NCI-H226 (cell line): ENCODE measurements around the gene FLT1.
A peak's percentile ranks its signal among the peaks of the same experiment; 100 is the strongest.

Source experiments
- DNase-seq: peaks from one replicate; pipeline ENCODE4 v3.0.0-alpha.2; 2015

The FLT1 gene

DNA sequence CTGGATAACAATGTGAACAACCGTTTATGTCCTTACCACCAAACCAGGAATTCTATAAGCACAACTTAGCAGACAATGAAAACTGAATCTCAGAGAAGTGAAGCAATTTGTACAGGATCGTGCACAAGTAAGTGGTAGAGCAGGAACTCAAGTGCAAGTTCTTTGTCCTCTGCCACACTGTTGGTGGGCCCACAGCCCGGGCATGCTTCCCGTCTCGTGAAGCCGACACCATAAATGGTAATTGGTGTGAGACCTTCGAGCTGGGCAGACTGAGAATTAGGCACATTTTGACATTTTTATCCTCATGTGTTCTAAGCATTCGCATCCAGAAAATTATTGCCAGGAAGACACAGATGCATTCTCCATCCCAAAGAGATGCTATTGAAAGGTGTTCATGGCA, 27.9 kb upstream of the FLT1 start:
- DNase-seq: no peak

DNA sequence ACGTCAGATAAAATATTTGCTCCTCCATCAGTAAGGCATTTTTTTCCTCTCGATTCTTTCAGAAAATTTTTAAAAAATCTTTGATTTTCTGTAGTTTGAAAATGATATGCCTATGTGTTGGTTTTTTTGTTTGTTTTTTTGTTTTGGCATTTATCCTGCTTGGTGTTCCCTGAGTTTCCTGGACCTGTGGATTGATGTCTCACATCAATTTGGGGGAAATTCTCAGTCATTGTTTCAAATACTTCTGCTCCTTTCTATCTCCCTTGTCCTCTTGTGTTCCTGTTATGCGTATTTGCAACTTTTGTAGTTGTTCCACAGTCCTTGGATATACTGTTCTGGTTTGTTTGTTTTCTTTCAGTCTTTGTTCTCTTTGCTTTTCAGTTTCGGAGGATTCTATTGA, 18.8 kb upstream of the FLT1 start:
- DNase-seq: no peak

DNA sequence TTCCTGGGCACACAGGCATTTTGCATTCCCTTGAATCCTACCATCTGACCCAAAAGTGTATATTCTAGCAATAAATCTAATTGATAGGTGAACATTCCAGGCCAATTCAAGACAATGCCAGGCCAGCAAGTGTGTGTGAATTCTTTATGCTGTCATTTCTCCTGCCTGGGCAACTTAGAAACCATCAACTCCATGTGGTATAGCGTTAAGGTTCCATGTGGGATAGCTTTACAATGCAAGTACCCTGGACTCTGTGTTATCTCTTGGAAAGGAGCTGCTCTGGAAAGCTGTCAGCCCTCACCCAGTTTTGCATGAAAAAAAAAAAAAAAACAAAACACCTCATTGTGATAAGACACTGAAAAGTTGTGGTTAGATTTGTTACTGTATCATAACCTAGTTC, 15.6 kb upstream of the FLT1 start:
- no peak for DNase-seq

DNA sequence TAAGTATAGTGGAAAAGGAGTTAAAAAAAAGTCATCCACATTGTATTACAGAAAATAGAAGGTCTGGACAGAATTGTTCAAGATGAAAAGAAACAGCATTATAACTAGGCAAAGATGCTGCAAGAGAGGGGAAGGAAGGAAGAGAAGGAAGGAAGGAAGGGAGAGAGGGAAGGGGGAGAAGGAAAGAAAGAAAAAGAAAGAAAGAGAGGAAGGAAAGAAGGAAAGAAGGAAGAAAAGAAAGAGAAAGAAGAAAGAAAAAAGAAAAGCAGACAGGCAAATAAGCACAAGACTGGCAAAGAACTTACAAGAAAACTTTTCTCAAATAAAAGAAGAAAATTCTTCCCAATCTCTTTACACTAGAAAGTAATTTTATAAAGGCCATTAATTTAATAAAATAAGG, 15.1 kb upstream of the FLT1 start:
- DNase-seq: no peak

DNA sequence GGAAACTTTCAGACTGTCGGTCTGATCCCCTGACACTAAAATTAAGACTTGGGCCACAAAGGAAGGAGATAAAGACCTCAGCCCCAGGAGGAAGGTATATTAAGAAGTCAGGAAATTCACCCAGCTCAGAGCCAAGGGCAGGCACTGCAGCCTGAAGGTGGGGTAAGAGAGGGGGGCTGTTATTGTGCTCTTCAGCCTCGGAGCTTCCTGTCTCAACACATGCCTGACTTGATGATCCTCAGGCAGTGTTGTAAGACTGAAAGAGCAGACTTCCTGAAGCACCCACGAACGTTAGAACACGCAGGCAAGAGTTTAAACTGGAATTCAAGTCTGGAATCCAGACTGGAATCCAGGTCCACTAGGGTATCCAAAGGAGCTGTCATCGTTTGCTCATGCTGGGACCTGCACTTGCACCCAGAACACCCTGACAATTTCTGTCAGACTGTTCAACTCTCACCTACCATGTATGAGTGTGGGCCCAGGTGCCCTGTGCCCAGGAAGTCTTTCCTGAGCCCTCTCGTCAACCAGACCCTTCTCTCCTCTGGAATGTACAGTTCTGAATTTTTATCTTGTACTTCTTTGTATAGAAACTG, 10.7 kb upstream of the FLT1 start:
- DNase-seq: no peak

DNA sequence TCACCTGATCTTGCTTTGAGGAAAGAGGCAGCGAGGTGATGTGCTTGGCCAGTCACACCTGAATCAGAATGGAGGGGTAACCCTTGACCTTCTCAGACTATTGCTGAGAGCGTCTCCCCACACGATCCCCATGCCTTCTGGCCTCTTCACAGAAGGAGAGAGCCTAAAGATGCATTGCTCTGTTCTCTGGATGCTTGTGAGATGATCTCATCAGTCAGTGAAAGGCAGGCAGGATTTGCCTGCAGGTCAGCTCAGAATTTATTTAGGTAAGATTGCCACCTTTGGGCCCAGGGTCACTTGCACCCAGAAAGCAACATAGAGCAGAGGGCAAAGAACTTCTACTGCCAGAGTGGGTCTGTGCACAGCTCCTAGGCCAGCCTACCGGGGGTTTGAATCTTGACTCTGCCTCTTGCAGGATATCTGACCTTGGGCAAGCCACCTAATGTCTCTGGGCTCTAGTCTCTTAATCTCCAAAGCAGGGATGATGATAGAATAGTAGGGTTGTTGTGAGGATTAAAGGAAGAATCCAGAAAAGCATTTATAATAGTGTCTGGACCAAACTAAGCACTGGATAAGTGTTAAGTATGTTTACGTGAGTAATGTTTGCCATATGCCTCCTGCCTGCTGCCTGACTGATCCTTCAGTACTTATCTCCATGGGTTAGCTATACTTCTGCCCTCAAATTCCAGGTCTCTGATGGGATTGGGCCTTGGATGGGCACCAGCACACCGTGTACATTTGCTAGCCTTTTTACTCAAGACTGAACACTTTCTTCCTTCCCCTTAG, 8.4 kb upstream of the FLT1 start:
- DNase-seq: peak; percentile 8

DNA sequence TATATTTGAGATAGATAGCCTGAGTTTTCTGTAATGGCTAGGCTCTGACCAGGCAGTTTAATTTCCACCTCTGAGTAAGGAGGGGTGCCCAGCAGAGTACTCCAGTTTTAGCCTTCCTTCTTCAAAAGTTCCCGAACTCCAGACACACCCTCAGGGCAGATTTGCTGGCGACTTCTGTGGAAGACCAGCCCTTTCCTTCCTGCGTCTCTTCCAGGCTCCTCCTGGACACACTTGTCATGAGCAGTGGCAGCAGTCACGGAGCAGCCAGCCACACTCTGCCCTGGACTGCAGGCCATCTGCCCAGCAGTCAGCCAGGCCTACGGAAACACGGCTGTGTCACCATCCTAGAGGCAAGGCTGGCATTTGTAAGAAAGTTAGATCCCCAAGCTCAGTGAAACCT, 6.6 kb upstream of the FLT1 start:
- no peak for DNase-seq

DNA sequence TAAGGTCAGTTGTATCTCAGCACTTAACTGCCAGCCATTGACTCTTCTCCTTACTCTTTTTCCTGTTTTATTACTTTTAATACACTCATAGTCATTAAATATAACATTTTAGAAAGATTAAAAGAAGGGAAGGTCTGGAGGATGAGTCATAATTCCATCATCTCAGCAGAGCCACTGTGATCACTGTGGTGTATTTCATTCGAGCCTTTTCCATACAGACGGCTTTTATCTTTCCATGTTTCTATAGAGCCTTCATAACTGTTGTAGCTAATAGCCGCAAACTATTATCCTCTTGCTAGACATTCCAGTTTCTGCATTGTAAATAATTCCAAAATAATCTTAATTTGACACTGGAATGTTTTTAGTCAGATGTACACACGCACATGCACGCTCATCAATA, 4.7 kb upstream of the FLT1 start:
- DNase-seq: no peak

DNA sequence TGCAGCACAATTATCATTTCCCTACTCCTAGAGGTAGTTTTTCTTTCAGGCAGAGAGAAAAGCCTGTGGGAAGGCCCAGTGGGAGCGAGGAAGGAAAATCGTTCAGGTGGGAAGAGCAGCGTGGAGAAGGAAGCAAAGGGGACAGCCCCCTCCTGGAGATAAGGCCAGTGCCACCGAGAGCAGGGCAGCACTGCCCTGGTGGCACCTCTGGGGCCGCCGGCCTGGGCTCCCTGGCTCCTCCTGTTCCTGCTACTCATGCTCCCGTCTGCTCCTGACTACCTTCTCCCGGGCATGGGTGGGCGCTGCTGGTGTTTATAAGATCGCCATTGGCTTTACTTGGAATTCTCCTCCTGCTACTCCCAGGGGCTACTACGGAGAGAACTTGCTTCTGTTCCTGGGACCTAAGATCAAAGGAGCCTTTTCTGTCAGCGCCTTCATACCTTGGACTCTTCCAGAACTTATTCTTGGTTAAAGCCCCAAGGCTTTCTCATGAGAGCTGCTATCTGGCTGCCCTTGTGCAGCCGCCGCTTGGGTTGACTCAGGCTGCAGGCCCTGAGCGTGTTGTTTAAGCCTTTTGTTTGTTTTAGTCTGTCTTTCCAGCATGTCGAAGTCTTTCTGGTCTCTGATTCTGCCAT, 3.7 kb upstream of the FLT1 start:
- no peak for DNase-seq

DNA sequence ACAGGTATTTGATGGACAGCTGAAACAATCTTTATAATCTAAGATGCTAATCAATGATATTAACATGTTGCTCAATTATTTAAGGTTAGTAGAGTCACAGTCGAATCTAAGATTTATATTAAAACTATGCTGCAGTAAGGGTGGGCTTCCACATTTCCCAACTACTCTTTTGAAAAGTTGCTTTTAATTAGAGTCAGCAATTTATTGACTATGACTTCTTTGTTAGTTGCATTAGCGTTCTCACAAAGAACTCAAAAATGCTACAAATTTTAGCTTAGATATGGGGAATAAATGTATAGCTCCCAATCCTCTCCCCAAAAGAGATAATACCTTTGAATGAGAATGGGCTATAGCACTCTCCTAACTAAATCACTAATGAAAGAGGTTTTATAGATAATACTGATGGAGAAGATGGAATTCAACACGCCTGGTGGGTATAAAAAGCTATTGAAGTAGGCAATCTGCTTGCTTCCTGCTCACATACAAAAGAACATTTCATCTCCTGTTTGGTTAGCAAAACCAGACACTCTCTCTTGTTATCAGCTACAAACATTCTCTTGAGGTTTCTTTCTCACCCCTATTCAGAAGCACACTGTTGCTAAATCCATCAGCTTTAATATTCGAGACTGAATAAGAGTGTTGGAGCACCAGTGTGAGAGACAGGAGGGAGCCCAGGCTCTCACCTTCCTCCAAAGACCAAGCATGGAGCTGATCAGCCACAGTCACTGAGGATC, 2.4 kb upstream of the FLT1 start:
- no peak for DNase-seq

DNA sequence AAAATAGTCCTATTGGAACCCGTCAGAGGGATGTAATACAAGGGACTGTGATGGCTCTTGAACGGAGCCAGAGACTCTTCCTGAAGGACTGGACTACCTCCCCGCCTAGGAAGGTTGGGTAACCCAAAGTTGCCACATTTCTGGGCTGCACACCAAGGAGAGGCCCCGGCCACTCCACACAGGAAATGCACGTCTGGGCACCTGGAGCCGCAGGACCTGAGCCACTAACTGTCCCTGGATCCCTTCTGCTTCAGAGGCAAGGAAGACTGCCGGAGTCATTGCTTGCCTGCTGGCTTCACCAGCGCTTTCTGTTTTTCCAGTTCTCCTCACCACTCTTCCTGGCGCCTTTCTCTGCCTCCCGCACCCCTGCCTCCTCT, 1.2 kb upstream of the FLT1 start:
- DNase-seq: no peak

DNA sequence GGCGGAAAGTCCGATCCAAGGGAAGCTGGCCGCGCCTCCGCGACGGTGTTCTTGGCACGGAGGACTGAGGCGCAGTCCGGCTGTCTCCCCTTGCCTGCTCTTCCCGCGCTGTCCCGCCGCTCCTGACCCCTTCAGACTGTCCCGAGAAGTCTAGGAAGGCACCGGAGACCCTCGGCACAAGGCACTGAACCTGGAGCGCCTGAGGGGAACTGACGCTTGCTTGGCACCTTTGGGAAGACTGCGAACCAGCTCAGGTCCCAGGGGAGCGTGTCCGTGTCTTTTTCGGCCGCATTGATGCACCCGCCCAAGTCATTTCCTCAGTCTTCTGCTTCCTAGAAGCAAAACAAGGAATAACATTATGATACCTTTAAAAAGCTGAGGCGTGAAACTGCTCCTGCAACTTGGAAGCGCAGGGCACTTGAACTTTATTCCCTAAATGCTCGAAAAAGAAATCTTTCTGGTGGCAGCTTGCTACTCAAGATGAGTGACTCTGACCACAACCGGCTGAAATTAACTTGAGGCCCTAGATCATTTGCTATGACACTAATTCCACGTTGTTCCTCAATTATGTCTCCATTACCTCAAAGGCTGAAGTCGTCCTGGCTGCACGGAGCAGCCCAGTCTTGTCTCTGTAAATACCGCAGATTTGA, 735 bp upstream of the FLT1 start:
- DNase-seq: no peak

DNA sequence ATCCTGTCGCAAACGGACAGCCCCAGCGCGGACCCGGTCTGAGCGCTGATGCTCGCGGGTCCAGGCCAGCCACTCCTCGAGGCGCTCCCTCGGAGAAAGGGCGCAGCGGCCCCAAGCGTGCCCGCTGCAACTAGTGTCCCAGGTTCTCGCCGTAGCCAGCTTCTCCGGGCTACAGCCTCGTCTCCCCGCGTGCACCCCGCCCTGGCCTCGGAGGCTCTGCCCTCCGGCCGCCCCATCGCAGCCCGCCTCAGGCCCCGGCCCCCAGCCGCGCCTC, 487 bp downstream of the FLT1 start:
- DNase-seq: no peak

DNA sequence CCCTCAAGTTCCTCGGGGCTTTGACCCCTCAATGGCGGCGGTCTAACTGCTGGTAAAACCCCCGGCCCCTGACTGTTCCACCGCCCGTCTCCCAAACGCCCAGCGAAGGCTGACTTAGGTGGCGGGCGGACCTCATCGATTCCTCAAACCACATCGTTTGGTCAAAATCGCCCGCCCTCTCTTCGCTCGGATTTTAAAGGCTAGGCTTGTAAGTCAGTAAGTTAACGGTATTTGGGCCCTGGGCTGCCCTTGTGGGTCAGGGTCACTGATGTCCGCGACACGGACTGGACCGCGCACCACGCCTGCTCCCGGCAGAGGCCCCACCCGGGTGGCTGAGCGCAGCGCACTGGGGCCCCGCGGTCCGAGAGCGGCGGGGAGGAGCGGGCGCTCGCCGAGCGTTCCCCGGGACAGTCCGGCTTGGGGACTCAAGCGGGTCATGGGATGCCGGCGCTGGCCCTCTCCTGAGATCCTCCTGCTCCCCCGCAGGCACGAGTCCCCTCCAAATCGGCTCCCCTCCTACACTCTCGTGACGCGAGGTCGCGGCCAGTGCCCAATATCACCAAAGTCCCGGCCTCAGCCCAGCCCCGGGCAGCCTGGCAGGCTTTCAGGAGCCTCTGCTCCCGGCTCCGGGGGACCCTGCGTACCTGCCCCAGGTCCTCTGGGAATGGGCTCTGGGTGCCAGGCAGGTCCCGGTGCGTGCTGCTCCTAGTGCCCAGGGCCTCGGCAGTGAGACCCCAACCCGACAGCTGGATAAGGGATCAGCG, 1.0 kb downstream of the FLT1 start:
- DNase-seq: no peak

DNA sequence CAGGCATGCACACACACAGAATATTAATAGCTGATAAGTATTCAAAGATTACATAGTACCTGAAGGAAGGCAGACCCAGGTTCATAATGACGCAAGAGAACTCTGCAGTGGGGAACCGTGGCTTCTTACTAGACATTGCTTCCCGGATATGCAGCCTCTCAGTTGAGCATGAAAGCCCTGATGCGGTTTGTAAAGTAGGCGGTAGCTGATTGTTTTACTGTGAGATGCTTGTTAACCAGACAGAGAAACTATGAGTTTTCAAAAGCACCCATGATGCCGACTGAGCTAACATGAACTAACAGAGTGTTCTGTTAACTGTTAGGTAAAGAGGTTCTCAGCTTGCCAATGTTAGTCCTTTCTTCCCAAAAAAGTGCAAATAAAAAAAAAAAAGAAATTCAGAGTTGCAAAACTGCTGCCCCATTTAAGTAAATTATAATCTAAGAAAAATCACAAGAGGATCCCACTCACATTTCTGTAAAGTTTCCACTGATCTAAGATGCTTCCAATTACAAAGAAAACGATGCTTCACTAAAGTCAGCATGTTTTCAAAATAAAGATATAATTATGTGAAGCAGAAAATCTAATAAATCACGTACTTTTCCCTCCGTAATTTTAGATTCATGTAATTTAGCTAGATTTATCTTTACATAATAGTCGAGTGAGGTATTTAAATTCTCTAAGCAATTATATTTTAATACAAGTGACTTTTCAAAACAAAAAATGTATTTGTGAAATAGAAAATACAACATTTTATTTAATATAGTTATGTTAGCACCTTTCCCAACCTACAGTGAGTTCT, 2.2 kb downstream of the FLT1 start:
- no peak for DNase-seq

DNA sequence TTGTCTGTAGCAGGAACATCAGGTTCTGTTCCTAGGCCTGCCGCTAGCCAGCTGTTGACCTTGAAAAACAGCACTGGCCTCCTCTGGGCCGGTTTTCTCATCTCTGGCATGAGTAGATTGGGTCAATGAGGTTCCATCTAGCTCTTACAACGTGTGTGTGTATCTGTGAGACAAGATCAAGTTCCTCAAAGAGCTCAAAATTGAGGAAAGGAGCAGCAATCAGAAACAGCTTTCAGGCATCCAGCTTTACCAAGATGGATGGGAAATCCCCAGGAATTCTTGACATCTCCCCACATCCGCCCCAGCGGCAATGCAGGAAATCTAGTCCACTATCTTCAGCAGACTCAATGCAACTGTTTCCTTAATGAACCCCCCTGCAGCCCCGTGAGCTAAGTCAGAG, 4.9 kb downstream of the FLT1 start:
- no peak for DNase-seq

DNA sequence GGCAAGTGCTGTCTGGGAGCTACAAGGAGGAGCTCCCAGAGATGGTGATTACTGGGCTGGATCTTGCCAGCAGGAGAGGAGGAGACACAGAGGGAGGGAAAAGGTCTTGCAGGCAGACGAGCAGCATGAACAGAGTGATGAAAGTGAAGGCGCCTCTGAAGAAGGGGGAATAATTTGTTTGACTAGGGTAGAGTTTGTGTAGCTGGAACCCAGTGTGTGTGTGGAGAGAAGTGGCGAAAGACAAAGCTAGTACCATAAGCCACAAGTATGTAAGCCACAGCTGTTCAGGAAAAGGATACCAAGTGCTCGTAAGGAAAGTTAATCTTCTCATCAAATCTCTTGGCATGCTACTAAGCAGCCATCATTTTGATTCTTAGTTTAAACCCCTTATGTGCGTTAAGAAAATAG, 5.4 kb downstream of the FLT1 start:
- DNase-seq: no peak

DNA sequence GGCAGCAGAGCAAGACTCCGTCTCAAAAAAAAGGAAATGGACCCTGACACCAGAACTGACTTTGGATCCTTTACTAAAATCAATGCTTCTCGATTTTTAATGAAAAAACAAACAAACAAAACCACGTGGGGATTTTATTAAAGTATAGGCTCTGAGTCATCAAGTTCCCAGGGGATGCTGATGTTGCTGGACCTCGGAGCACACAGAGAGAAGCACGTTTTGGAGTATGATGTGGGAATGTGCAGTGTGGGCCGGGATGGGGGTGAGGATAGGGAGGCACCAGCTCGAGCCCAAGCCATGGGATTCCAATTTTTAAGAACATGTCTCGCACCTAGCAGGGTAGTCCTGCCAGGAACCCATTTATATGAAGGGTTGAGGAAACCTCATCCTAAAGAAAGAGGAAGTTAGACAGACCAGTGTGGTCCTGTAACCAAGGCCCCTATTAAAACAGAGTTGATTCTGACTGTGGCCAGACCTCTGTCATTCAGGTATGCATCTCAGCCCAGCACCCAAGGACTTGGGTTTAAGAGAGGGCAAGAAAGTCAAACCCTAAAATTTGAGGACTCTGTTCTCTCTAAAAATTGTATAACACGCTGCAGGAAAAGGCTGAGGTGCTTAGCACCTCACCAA, 6.4 kb downstream of the FLT1 start:
- no peak for DNase-seq

DNA sequence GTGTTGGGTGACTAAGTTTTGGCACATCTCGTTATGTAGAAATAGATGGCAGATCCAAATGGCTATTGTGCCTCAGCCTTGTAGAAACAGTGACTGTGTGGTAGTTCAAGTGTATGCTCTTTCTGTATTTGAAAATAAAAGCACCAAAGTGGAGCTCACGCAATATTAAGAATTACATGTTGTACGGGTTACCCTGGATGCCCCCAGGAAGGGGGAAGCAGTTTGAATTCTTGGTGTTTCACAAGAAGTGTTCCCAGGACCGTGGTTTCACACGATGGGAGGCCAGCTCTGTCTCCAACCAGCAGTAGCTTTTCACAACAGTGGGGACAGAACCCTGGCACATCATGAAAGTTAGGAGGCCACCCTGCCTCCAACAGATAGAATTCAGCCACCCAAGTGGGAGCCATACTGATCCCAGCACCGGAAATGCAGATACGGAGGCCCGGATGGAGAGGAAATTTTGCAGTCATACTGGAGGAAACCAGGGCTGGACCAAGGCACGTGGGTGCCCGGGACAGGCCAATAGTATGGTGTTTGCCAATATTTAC, 8.9 kb downstream of the FLT1 start:
- no peak for DNase-seq

DNA sequence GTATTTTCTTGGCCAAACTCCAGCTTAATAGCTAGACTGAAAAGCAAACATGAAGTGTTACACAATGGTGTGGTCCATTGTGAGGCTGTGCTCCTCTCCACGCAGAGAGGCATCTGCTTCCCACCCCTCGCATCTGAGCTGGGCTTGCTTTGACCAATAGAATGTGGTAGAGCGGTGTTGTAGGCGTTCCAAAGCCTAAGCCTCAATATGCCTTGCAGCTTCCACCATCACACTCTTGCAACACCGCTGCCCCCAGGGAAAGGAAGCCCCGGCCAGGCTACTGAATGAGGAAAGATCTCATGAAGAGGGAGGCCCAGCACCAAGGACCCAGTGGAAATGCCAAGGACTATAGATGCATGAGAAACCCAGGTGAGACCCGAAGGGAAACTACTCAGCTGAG, 9.4 kb downstream of the FLT1 start:
- no peak for DNase-seq

DNA sequence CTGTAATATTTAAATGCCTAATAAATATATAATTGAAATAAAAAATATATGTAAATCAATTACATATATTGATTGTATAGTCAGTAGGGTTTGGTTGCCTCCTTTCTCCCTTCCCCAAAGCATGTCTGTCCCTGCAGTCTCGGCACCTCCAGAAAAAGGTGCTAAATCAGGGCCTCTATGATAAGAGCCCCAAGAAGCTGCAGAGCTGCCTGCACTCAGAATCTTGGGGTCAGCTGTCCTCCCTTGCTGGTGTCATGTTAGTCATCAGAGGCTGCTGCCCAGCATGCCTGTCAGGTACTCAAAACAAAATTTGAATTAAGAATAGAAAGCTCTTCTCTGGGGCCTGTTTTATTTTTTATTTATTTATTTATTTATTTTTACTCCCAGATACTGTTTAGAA, 9.8 kb downstream of the FLT1 start:
- DNase-seq: no peak
